Upper lobe of right lung (tissue), 1 donor: ENCODE data around the gene ZFP1. TPM values are rescaled to one million over a fixed set of nuclear protein-coding genes. Genes with fewer than 3 reads are reported as not detected.
A peak's percentile ranks its signal among the peaks of the same experiment; 100 is the strongest.

Experiments used
- ATAC-seq: fragments of 200-7000 bp; cut with Tn5 transposase; one replicate; pipeline ENCODE4 v1.9.1; 2020; ENCODE audit warnings: mild to moderate bottlenecking, moderate library complexity
- DNase-seq: peaks from one replicate; pipeline ENCODE4 v3.0.0-alpha.2; 2020
- H3K27ac ChIP-seq: fragments of 200-600 bp; one replicate; pipeline ENCODE4 v1.8.0; 2022
- H3K27me3 ChIP-seq: fragments of 200-600 bp; one replicate; pipeline ENCODE4 v1.8.0; 2022; ENCODE audit warnings: mild to moderate bottlenecking
- H3K36me3 ChIP-seq: fragments of 200-600 bp; one replicate; pipeline ENCODE4 v1.8.0; 2022
- H3K4me1 ChIP-seq: fragments of 200-600 bp; one replicate; pipeline ENCODE4 v1.8.0; 2022
- H3K4me3 ChIP-seq: fragments of 200-600 bp; one replicate; pipeline ENCODE4 v1.8.0; 2022; ENCODE audit warnings: mild to moderate bottlenecking
- H3K9me3 ChIP-seq: fragments of 200-600 bp; one replicate; pipeline ENCODE4 v1.8.0; 2022
- CTCF ChIP-seq: fragments of 200-600 bp; IDR thresholded peaks from one replicate; pipeline ENCODE4 v1.8.0; 2022; ENCODE audit warnings: antibody characterized with exemption
- intact Hi-C: fragments of 100-400 bp; cut with DNase I; formaldehyde crosslinking; loops from one replicate; pipeline ENCODE4 v1.11.0; 2022
- total RNA-seq: library from RNA; stranded (reverse); fragmentation: NEBNext Ultra II Directional; extraction: Animal tissue kit (Norgen Biotek cat#: 25700); gene quantifications from one replicate; pipeline ENCODE4 v1.2.1, GENCODE V29; 2021
- donor health status: DM: no; HTN: yes; CAD: no; lungs with severe emphysema.

ZFP1 gene
- total RNA-seq, 1 donor from 2014 or later, result 9.8 TPM

- intact Hi-C loops, result no loop called here
- Histone ChIP-seq H3K4me1 (no peaks in the 10 kb centered on the region), H3K4me3 (no peak overlapping the region), H3K27ac (no peak overlapping the region), H3K9me3 (peaks cover 9% of the 10 kb centered on the region), H3K36me3 (peaks cover 7% of the 10 kb centered on the region), H3K27me3 (no peaks in the 10 kb centered on the region)
- DNase-seq, result no peak
- no peak for ATAC-seq
- no peak for TF ChIP-seq CTCF
These were observed 4.3 kb downstream of the ZFP1 start for GRCh38 chr16:75152635-75153034.

- peaks cover 2% of the 10 kb centered on the region for H3K36me3 ChIP-seq
- H3K4me3 ChIP-seq, result no peak overlapping the region
- DNase-seq, result no peak
- ATAC-seq, result no peak
- intact Hi-C loops, result no loop called here
- peaks cover 3% of the 10 kb centered on the region for H3K9me3 ChIP-seq
- TF ChIP-seq CTCF, result no peak
- H3K27ac ChIP-seq, result no peak overlapping the region
- H3K4me1 ChIP-seq, result no peaks in the 10 kb centered on the region
- no peaks in the 10 kb centered on the region for H3K27me3 ChIP-seq
These were observed 12.1 kb downstream of the ZFP1 start for GRCh38 chr16:75160386-75160785.

- no peaks in the 10 kb centered on the region for H3K27me3 ChIP-seq
- peaks cover 26% of the 10 kb centered on the region for H3K9me3 ChIP-seq
- no peak overlapping the region for H3K27ac ChIP-seq
- H3K36me3 ChIP-seq, result peaks cover 26% of the 10 kb centered on the region
- H3K4me1 ChIP-seq, result no peaks in the 10 kb centered on the region
- no peak for DNase-seq
- ATAC-seq, result no peak
- H3K4me3 ChIP-seq, result no peak overlapping the region
- TF ChIP-seq CTCF, result no peak
- intact Hi-C loops, result no loop called here
These were observed 21.6 kb downstream of the ZFP1 start for GRCh38 chr16:75169899-75170405.

- H3K4me1 ChIP-seq, result no peaks in the 10 kb centered on the region
- no peak overlapping the region for H3K27ac ChIP-seq
- intact Hi-C loops, result no loop called here
- no peak for DNase-seq
- no peaks in the 10 kb centered on the region for H3K27me3 ChIP-seq
- no peak for ATAC-seq
- H3K9me3 ChIP-seq, result peaks cover 32% of the 10 kb centered on the region
- peaks cover 15% of the 10 kb centered on the region for H3K36me3 ChIP-seq
- no peak for TF ChIP-seq CTCF
- no peak overlapping the region for H3K4me3 ChIP-seq
These were observed 24.3 kb downstream of the ZFP1 start for GRCh38 chr16:75172578-75172977.

GRCh38 chr16:75175074-75175473 lies 26.8 kb downstream of the ZFP1 start:
- no peak for TF ChIP-seq CTCF
- H3K4me3 ChIP-seq, result no peak overlapping the region
- peaks cover 22% of the 10 kb centered on the region for H3K9me3 ChIP-seq
- H3K4me1 ChIP-seq, result no peaks in the 10 kb centered on the region
- no peaks in the 10 kb centered on the region for H3K27me3 ChIP-seq
- intact Hi-C loops, result no loop called here
- H3K36me3 ChIP-seq, result no peaks in the 10 kb centered on the region
- no peak overlapping the region for H3K27ac ChIP-seq
- DNase-seq (no peak), ATAC-seq (peak; percentile 28)

- no peak for ATAC-seq
- no peak for TF ChIP-seq CTCF
- Histone ChIP-seq H3K4me3 (no peak overlapping the region), H3K36me3 (no peaks in the 10 kb centered on the region), H3K27me3 (no peaks in the 10 kb centered on the region), H3K27ac (no peak overlapping the region), H3K9me3 (peaks cover 11% of the 10 kb centered on the region), H3K4me1 (no peaks in the 10 kb centered on the region)
- intact Hi-C loops, result no loop called here
- DNase-seq, result no peak
These were observed 28.6 kb downstream of the ZFP1 start for GRCh38 chr16:75176926-75177325.
